ENCODE results near the gene SERPINB10.
A peak's percentile ranks its signal among the peaks of the same experiment; 100 is the strongest.

SERPINB10 gene

GRCh38 chr18:63889626-63890025 is 18.1 kb upstream of the SERPINB10 start:
- Histone ChIP-seq H3K27me3 (no peaks in the 10 kb centered on the region), H3K36me3 (no peaks in the 10 kb centered on the region), H3K4me1 (no peaks in the 10 kb centered on the region), H3K9me3 (no peaks in the 10 kb centered on the region), H3K4me3 (ENCODE audit: low read depth, low read length) (no peak overlapping the region)
- DNase-seq = no peak
- no peak for TF ChIP-seq CTCF (IDR thresholded peaks at IDR 0.05; ENCODE audit: low read depth, low read length)

- no peak overlapping the region for H3K4me3 ChIP-seq (ENCODE audit: low read depth, low read length)
- no peaks in the 10 kb centered on the region for H3K4me1 ChIP-seq
- H3K36me3 ChIP-seq = no peaks in the 10 kb centered on the region
- H3K27me3 ChIP-seq = no peaks in the 10 kb centered on the region
- TF ChIP-seq CTCF (IDR thresholded peaks at IDR 0.05; ENCODE audit: low read depth, low read length) = no peak
- DNase-seq = no peak
- no peaks in the 10 kb centered on the region for H3K9me3 ChIP-seq
Observed at GRCh38 chr18:63890237-63890949, 17.4 kb upstream of the SERPINB10 start.

- TF ChIP-seq CTCF (IDR thresholded peaks at IDR 0.05; ENCODE audit: low read depth, low read length) = peak; percentile 39
- no peaks in the 10 kb centered on the region for H3K9me3 ChIP-seq
- H3K36me3 ChIP-seq = no peaks in the 10 kb centered on the region
- no peak for DNase-seq
- no peaks in the 10 kb centered on the region for H3K27me3 ChIP-seq
- H3K4me1 ChIP-seq = no peaks in the 10 kb centered on the region
- H3K4me3 ChIP-seq (ENCODE audit: low read depth, low read length) = no peak overlapping the region
Observed at GRCh38 chr18:63890950-63891304, 16.8 kb upstream of the SERPINB10 start.

- Histone ChIP-seq H3K9me3 (no peaks in the 10 kb centered on the region), H3K4me3 (ENCODE audit: low read depth, low read length) (no peak overlapping the region), H3K27me3 (no peaks in the 10 kb centered on the region), H3K4me1 (no peaks in the 10 kb centered on the region), H3K36me3 (no peaks in the 10 kb centered on the region)
- no peak for DNase-seq
- TF ChIP-seq CTCF (IDR thresholded peaks at IDR 0.05; ENCODE audit: low read depth, low read length) = no peak
Observed at GRCh38 chr18:63892566-63892965, 15.2 kb upstream of the SERPINB10 start.

GRCh38 chr18:63894106-63894772 is 13.5 kb upstream of the SERPINB10 start:
- Histone ChIP-seq H3K4me1 (no peaks in the 10 kb centered on the region), H3K9me3 (no peaks in the 10 kb centered on the region), H3K27me3 (no peaks in the 10 kb centered on the region), H3K4me3 (ENCODE audit: low read depth, low read length) (no peak overlapping the region), H3K36me3 (no peaks in the 10 kb centered on the region)
- no peak for TF ChIP-seq CTCF (IDR thresholded peaks at IDR 0.05; ENCODE audit: low read depth, low read length)
- no peak for DNase-seq

- Histone ChIP-seq H3K9me3 (no peaks in the 10 kb centered on the region), H3K27me3 (no peaks in the 10 kb centered on the region), H3K36me3 (no peaks in the 10 kb centered on the region), H3K4me3 (ENCODE audit: low read depth, low read length) (no peak overlapping the region), H3K4me1 (no peaks in the 10 kb centered on the region)
- no peak for TF ChIP-seq CTCF (IDR thresholded peaks at IDR 0.05; ENCODE audit: low read depth, low read length)
- no peak for DNase-seq
Observed at GRCh38 chr18:63895190-63895589, 12.6 kb upstream of the SERPINB10 start.

All from BE2C (cell line).